Ishikawa (cell line): ENCODE measurements around the gene ZNF599.

Source experiments
- CEBPB ChIP-seq: IDR thresholded peaks from 2 replicates; pipeline ENCODE4 v1.6.1; 2012
- CREB1 ChIP-seq: IDR thresholded peaks from 2 replicates; pipeline ENCODE4 v1.6.1; 2012; ENCODE audit warnings: low read depth
- EGR1 ChIP-seq: IDR thresholded peaks from 2 replicates; pipeline ENCODE4 v1.6.1; 2012
- EP300 ChIP-seq: IDR thresholded peaks from 2 replicates; pipeline ENCODE4 v1.6.1; 2012; ENCODE audit warnings: borderline replicate concordance
- FOXM1 ChIP-seq: IDR thresholded peaks from 2 replicates; pipeline ENCODE4 v1.6.1; 2012; ENCODE audit warnings: low read depth, borderline replicate concordance
- NFIC ChIP-seq: IDR thresholded peaks from 2 replicates; pipeline ENCODE4 v1.6.1; 2012
- RAD21 ChIP-seq: IDR thresholded peaks from 2 replicates; pipeline ENCODE4 v1.6.1; 2012; ENCODE audit warnings: low read depth
- TAF1 ChIP-seq: IDR thresholded peaks from 2 replicates; pipeline ENCODE4 v1.6.1; 2012; ENCODE audit warnings: low read depth, mild to moderate bottlenecking
- TCF12 ChIP-seq: IDR thresholded peaks from 2 replicates; pipeline ENCODE4 v1.6.1; 2012; ENCODE audit warnings: low read depth
- TEAD4 ChIP-seq: IDR thresholded peaks from 2 replicates; pipeline ENCODE4 v1.6.1; 2012
- USF1 ChIP-seq: IDR thresholded peaks from 2 replicates; pipeline ENCODE4 v1.6.1; 2012
- YY1 ChIP-seq: IDR thresholded peaks from 2 replicates; pipeline ENCODE4 v1.6.1; 2012; ENCODE audit warnings: low read depth
- ZBTB7A ChIP-seq: IDR thresholded peaks from 2 replicates; pipeline ENCODE4 v1.6.1; 2012; ENCODE audit warnings: low read depth
- TF ChIP-seq, protein P1 (sequence below): IDR thresholded peaks from 2 replicates; pipeline ENCODE4 v1.6.1; 2012
- TF ChIP-seq, protein P2 (sequence below): IDR thresholded peaks from 2 replicates; pipeline ENCODE4 v1.6.1; 2012; ENCODE audit warnings: low read depth, mild to moderate bottlenecking

ZNF599 gene

GRCh38 chr19:34715357-34715756, 57.7 kb downstream of the ZNF599 start:
- no peak for TF ChIP-seq RAD21
- TF ChIP-seq EP300 = no peak
- TF ChIP-seq, protein P1, sequence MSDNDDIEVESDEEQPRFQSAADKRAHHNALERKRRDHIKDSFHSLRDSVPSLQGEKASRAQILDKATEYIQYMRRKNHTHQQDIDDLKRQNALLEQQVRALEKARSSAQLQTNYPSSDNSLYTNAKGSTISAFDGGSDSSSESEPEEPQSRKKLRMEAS = no peak
- no peak for TF ChIP-seq NFIC
- TF ChIP-seq TEAD4 = no peak
- TF ChIP-seq ZBTB7A = no peak
- TF ChIP-seq EGR1 = no peak

GRCh38 chr19:34713262-34713637, 59.8 kb downstream of the ZNF599 start:
- TF ChIP-seq CREB1 (no peak), NFIC (no peak), YY1 (no peak), TEAD4 (no peak), EGR1 (no peak), TCF12 (no peak), ZBTB7A (no peak), RAD21 (no peak), CEBPB (no peak), FOXM1 (no peak), EP300 (no peak), USF1 (no peak), TAF1 (no peak)
- TF ChIP-seq, protein P2, sequence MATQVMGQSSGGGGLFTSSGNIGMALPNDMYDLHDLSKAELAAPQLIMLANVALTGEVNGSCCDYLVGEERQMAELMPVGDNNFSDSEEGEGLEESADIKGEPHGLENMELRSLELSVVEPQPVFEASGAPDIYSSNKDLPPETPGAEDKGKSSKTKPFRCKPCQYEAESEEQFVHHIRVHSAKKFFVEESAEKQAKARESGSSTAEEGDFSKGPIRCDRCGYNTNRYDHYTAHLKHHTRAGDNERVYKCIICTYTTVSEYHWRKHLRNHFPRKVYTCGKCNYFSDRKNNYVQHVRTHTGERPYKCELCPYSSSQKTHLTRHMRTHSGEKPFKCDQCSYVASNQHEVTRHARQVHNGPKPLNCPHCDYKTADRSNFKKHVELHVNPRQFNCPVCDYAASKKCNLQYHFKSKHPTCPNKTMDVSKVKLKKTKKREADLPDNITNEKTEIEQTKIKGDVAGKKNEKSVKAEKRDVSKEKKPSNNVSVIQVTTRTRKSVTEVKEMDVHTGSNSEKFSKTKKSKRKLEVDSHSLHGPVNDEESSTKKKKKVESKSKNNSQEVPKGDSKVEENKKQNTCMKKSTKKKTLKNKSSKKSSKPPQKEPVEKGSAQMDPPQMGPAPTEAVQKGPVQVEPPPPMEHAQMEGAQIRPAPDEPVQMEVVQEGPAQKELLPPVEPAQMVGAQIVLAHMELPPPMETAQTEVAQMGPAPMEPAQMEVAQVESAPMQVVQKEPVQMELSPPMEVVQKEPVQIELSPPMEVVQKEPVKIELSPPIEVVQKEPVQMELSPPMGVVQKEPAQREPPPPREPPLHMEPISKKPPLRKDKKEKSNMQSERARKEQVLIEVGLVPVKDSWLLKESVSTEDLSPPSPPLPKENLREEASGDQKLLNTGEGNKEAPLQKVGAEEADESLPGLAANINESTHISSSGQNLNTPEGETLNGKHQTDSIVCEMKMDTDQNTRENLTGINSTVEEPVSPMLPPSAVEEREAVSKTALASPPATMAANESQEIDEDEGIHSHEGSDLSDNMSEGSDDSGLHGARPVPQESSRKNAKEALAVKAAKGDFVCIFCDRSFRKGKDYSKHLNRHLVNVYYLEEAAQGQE = no peak
- TF ChIP-seq, protein P1 = no peak

GRCh38 chr19:34712395-34713261, 60.4 kb downstream of the ZNF599 start:
- TF ChIP-seq, protein P1 = 0 out of 2 replicates have a peak, but pooled peaks have one; percentile 48
- peak; percentile 85 for TF ChIP-seq RAD21
- TF ChIP-seq YY1 = no peak

DNA sequence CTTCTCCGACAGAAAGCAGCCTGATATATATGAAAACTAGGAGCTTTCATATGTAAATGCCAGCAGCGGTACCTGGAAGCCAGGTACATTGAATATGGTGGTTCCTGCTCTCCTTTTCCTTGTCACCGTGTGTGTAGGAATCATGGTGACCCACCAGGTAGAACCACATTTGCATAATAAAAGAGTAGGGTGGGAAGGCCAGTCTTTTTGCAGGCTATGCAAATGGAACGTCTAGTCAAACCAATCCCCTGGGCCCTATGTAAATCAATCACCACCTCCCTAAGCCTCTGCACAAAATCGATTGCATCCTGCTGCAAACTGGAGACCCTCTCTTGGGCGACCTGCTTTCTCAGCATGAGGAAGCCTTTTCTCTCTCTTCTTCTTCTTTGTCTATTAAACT, 61.1 kb downstream of the ZNF599 start:
- no peak for TF ChIP-seq YY1
- no peak for TF ChIP-seq NFIC
- TF ChIP-seq CREB1 = no peak
- no peak for TF ChIP-seq CEBPB
- TF ChIP-seq, protein P1 = no peak
- TF ChIP-seq TCF12 = no peak
- TF ChIP-seq, protein P2 = no peak
- no peak for TF ChIP-seq ZBTB7A
- TF ChIP-seq USF1 = no peak
